Measurements from ENCODE around the gene PLEKHG3. TPM values are rescaled to one million over a fixed set of nuclear protein-coding genes. Genes with fewer than 3 reads are reported as not detected.

Gene PLEKHG3
- polyA plus RNA-seq, 3 donors = 6.3 to 21.6 (median 13.0) TPM

DNA sequence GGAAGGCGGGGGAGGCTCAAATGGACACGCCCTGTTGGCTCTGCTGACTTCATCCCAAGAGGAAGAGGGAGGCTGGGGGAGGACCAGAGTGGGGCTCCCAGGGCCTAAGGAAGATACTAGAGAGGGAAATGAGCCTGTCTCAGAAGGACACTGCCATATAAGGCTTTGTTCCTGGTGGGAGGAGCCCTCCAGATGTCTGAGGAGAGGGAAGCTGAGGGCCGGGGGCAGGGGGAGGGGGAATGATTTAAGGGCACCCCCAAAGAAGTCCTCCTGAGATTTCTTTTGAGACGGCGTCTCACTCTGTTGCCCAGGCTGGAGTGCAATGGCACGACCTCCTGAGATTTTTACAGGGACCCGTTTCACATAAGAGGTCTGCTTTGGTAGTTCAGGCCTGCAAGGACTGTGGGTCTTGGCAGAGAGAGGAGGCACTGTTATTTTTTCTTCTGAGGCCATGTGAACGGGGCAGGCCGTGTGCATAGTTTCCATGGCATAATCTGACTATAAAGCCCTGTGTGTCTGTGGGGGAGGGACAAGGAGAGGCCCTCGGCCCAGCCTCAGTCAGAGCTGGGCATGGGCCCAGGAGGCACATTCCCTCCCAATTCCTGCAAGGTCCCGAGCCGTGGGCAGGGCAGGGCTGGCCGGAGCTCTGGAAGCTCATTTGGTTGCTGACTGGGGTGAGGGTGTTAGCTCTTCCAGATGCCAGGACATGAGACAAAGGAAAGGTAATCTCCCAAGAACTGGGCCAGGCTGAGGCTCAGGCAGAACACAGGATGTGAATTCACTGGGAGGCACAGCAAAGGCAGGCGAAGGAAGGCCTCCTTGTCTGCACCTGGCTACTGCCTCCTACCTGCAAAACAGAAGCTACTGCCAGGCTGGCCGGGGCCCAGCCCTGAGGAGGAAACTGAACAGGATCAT is 22.2 kb upstream of the PLEKHG3 start:
- Histone ChIP-seq H4K20me1 (ENCODE audit: insufficient read depth, low read length) (no peaks in the 10 kb centered on the region), H3K4me2 (replicated peaks; ENCODE audit: extremely low read depth, low read length, poor library complexity, severe bottlenecking) (no peak overlapping the region), H3K4me3 (replicated peaks in 1 of 3; ENCODE audit: low read depth in 2 of 3, low read length in 3 of 3) (no peak overlapping the region), H3K27ac (ENCODE audit: low read depth in 1 of 2, low read length in 2 of 2) (no peak overlapping the region), H2AFZ (ENCODE audit: insufficient read depth, low read depth, low read length, poor library complexity, severe bottlenecking) (no peak overlapping the region), H3K9ac (ENCODE audit: insufficient read depth, low read length, poor library complexity, severe bottlenecking) (no peak overlapping the region), H3K36me3 (replicated peaks in 1 of 2; ENCODE audit: control insufficient read depth in 1 of 2, insufficient read depth in 2 of 2, low read length in 2 of 2) (no peaks in the 10 kb centered on the region), H3K27me3 (ENCODE audit: control insufficient read depth in 2 of 2, insufficient read depth in 2 of 2, low read length in 2 of 2) (no peaks in the 10 kb centered on the region), H3K4me1 (ENCODE audit: control insufficient read depth in 1 of 2, insufficient read depth in 2 of 2, low read length in 2 of 2) (peaks cover 7 to 16% of the 10 kb centered on the region in 2 donors), H3K79me2 (ENCODE audit: insufficient read depth, low read length) (no peaks in the 10 kb centered on the region), H3K9me3 (replicated peaks in 1 of 2; ENCODE audit: control insufficient read depth in 1 of 2, insufficient read depth in 1 of 2, low read length in 2 of 2) (no peaks in the 10 kb centered on the region)
- no peak overlapping the region for H3K4me3 Mint-ChIP-seq
- peak in 1 of 3 donors; percentile 32 for DNase-seq
- H3K9me3 Mint-ChIP-seq = no peaks in the 10 kb centered on the region
- intact Hi-C loops (cut with micrococcal nuclease) = no loop called here
- peaks cover 22% of the 10 kb centered on the region for H3K4me1 Mint-ChIP-seq
- TF ChIP-seq, protein P1, sequence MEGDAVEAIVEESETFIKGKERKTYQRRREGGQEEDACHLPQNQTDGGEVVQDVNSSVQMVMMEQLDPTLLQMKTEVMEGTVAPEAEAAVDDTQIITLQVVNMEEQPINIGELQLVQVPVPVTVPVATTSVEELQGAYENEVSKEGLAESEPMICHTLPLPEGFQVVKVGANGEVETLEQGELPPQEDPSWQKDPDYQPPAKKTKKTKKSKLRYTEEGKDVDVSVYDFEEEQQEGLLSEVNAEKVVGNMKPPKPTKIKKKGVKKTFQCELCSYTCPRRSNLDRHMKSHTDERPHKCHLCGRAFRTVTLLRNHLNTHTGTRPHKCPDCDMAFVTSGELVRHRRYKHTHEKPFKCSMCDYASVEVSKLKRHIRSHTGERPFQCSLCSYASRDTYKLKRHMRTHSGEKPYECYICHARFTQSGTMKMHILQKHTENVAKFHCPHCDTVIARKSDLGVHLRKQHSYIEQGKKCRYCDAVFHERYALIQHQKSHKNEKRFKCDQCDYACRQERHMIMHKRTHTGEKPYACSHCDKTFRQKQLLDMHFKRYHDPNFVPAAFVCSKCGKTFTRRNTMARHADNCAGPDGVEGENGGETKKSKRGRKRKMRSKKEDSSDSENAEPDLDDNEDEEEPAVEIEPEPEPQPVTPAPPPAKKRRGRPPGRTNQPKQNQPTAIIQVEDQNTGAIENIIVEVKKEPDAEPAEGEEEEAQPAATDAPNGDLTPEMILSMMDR (IDR thresholded peaks at IDR 0.05) = no peak
- H3K27me3 Mint-ChIP-seq (ENCODE audit: low read depth in 3 of 3) = peaks cover 8 to 26% (median 12%) of the 10 kb centered on the region in 3 donors
- 80% methylated on average over 14 of the region's 15 CpGs for WGBS (ENCODE audit: insufficient coverage)
- H3K36me3 Mint-ChIP-seq = peaks cover 3% of the 10 kb centered on the region in 2 donors
- H3K27ac Mint-ChIP-seq = no peak overlapping the region

DNA sequence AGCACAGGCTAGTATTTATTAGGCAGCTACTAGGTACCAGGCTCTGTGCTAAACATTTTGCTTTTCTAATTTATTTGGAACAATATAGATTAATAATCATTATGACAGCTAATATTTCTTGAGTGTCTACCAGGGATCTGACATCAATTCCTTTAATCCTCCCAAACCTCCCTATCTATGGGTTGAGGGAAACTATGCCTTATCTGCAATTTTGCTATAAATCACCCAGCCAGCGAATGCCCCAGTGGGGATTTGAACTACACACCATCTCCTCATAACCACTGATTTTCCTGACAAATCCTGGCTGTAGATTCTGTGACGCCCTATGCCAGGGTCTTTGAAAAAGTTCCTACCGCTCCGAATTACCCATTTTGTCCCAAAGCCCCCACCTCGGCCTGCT is 21.4 kb upstream of the PLEKHG3 start:
- TF ChIP-seq, protein P1 (IDR thresholded peaks at IDR 0.05) = no peak
- WGBS (ENCODE audit: insufficient coverage) = 96% methylated on average over 3 of the region's 5 CpGs
- Mint-ChIP-seq H3K4me1 (peaks cover 21% of the 10 kb centered on the region), H3K27me3 (ENCODE audit: low read depth in 3 of 3) (peaks cover 12 to 28% (median 13%) of the 10 kb centered on the region in 3 donors), H3K36me3 (peaks cover 3% of the 10 kb centered on the region in 2 donors), H3K9me3 (no peaks in the 10 kb centered on the region), H3K27ac (no peak overlapping the region), H3K4me3 (no peak overlapping the region)
- Histone ChIP-seq H3K9ac (ENCODE audit: insufficient read depth, low read length, poor library complexity, severe bottlenecking) (no peak overlapping the region), H3K4me3 (replicated peaks in 1 of 3; ENCODE audit: low read depth in 2 of 3, low read length in 3 of 3) (no peak overlapping the region), H3K4me1 (ENCODE audit: control insufficient read depth in 1 of 2, insufficient read depth in 2 of 2, low read length in 2 of 2) (peaks cover 13 to 23% of the 10 kb centered on the region in 2 donors), H3K4me2 (replicated peaks; ENCODE audit: extremely low read depth, low read length, poor library complexity, severe bottlenecking) (no peak overlapping the region), H3K79me2 (ENCODE audit: insufficient read depth, low read length) (no peaks in the 10 kb centered on the region), H2AFZ (ENCODE audit: insufficient read depth, low read depth, low read length, poor library complexity, severe bottlenecking) (no peak overlapping the region), H3K9me3 (replicated peaks in 1 of 2; ENCODE audit: control insufficient read depth in 1 of 2, insufficient read depth in 1 of 2, low read length in 2 of 2) (no peaks in the 10 kb centered on the region), H4K20me1 (ENCODE audit: insufficient read depth, low read length) (no peaks in the 10 kb centered on the region), H3K36me3 (replicated peaks in 1 of 2; ENCODE audit: control insufficient read depth in 1 of 2, insufficient read depth in 2 of 2, low read length in 2 of 2) (no peaks in the 10 kb centered on the region), H3K27ac (ENCODE audit: low read depth in 1 of 2, low read length in 2 of 2) (no peak overlapping the region), H3K27me3 (ENCODE audit: control insufficient read depth in 2 of 2, insufficient read depth in 2 of 2, low read length in 2 of 2) (no peaks in the 10 kb centered on the region)
- intact Hi-C loops (cut with micrococcal nuclease) = no loop called here
- no peak for DNase-seq

All from CD14-positive monocyte (primary cell).